SH-SY5Y (cell line): Measurements from ENCODE around the gene CDKN2AIPNL.

Experiments
- GATA2 ChIP-seq: IDR thresholded peaks from 2 replicates; pipeline ENCODE4 v1.6.1; 2011; ENCODE audit warnings: mild to moderate bottlenecking, low read depth, low read length
- GATA3 ChIP-seq: IDR thresholded peaks from 2 replicates; pipeline ENCODE4 v1.6.1; 2011; ENCODE audit warnings: low read depth, mild to moderate bottlenecking, low read length, moderate library complexity

DNA sequence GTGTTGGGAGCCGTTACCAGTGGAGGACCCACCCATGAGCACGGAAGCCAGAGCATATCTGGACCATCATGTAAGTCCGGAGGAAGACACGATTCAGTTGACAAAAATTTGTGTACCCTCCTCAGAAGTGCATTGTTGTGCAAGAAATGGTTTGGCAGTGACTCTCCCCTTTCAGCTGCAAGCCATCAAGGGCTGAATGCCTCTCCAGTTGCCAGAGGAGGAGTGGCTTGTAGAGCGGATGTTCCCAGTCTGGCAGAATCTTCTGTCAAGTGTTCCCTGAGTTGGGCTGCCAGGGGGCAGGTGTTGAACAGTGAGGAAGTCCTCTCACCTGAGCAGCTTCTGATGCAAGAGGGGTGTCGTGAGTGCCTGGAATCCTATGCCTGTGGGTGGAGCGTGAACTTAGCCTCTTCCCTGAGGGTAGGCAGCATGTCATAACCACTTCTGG is 27.6 kb upstream of the CDKN2AIPNL start:
- TF ChIP-seq GATA2 (no peak), GATA3 (no peak)
